Measurements from ENCODE around the gene OR2L8.

The OR2L8 gene

GRCh38 chr1:247948558-247948957 is at the start of gene OR2L8:
TSS of gene OR2L8 (plus strand) at chr1:247948858. CDS start at chr1:247948858, 0 bp downstream.
- Histone ChIP-seq H3K27me3 (ENCODE audit: control insufficient read depth, insufficient read depth, low read length) (no peaks in the 10 kb centered on the region), H3K36me3 (ENCODE audit: control insufficient read depth, insufficient read depth, low read length) (no peaks in the 10 kb centered on the region), H3K4me1 (ENCODE audit: control insufficient read depth, insufficient read depth, low read length) (no peaks in the 10 kb centered on the region), H3K4me3 (ENCODE audit: low read length) (no peak within 1 kb of the TSS), H3K27ac (ENCODE audit: low read depth, low read length) (no peak within 1 kb of the TSS), H3K9ac (ENCODE audit: low read length) (no peak within 1 kb of the TSS)

GRCh38 chr1:247904122-247904521 is 44.5 kb upstream of the OR2L8 start:
- Histone ChIP-seq H3K36me3 (ENCODE audit: control insufficient read depth, insufficient read depth, low read length) (no peaks in the 10 kb centered on the region), H3K9ac (ENCODE audit: low read length) (no peak overlapping the region), H3K4me3 (ENCODE audit: low read length) (no peak overlapping the region), H3K27ac (ENCODE audit: low read depth, low read length) (no peak overlapping the region), H3K27me3 (ENCODE audit: control insufficient read depth, insufficient read depth, low read length) (no peaks in the 10 kb centered on the region), H3K4me1 (ENCODE audit: control insufficient read depth, insufficient read depth, low read length) (no peaks in the 10 kb centered on the region)

- Histone ChIP-seq H3K4me1 (ENCODE audit: control insufficient read depth, insufficient read depth, low read length) (no peaks in the 10 kb centered on the region), H3K27me3 (ENCODE audit: control insufficient read depth, insufficient read depth, low read length) (no peaks in the 10 kb centered on the region), H3K27ac (ENCODE audit: low read depth, low read length) (no peak overlapping the region), H3K36me3 (ENCODE audit: control insufficient read depth, insufficient read depth, low read length) (no peaks in the 10 kb centered on the region), H3K9ac (ENCODE audit: low read length) (no peak overlapping the region), H3K4me3 (ENCODE audit: low read length) (no peak overlapping the region)
Observed at GRCh38 chr1:247905181-247905580, 43.5 kb upstream of the OR2L8 start.

GRCh38 chr1:247905910-247906503 is 42.7 kb upstream of the OR2L8 start:
- Histone ChIP-seq H3K36me3 (ENCODE audit: control insufficient read depth, insufficient read depth, low read length) (no peaks in the 10 kb centered on the region), H3K27ac (ENCODE audit: low read depth, low read length) (no peak overlapping the region), H3K4me3 (ENCODE audit: low read length) (no peak overlapping the region), H3K27me3 (ENCODE audit: control insufficient read depth, insufficient read depth, low read length) (no peaks in the 10 kb centered on the region), H3K4me1 (ENCODE audit: control insufficient read depth, insufficient read depth, low read length) (no peaks in the 10 kb centered on the region), H3K9ac (ENCODE audit: low read length) (no peak overlapping the region)

GRCh38 chr1:247906504-247907047 is 42.1 kb upstream of the OR2L8 start:
- H3K27ac ChIP-seq (ENCODE audit: low read depth, low read length), result no peak overlapping the region
- no peak overlapping the region for H3K9ac ChIP-seq (ENCODE audit: low read length)
- peak overlapping the region; percentile 21 for H3K4me3 ChIP-seq (ENCODE audit: low read length)
- H3K4me1 ChIP-seq (ENCODE audit: control insufficient read depth, insufficient read depth, low read length), result no peaks in the 10 kb centered on the region
- no peaks in the 10 kb centered on the region for H3K36me3 ChIP-seq (ENCODE audit: control insufficient read depth, insufficient read depth, low read length)
- no peaks in the 10 kb centered on the region for H3K27me3 ChIP-seq (ENCODE audit: control insufficient read depth, insufficient read depth, low read length)

GRCh38 chr1:247908766-247909165 is 39.9 kb upstream of the OR2L8 start:
- no peaks in the 10 kb centered on the region for H3K36me3 ChIP-seq (ENCODE audit: control insufficient read depth, insufficient read depth, low read length)
- no peaks in the 10 kb centered on the region for H3K27me3 ChIP-seq (ENCODE audit: control insufficient read depth, insufficient read depth, low read length)
- H3K4me1 ChIP-seq (ENCODE audit: control insufficient read depth, insufficient read depth, low read length), result no peaks in the 10 kb centered on the region
- no peak overlapping the region for H3K27ac ChIP-seq (ENCODE audit: low read depth, low read length)
- H3K9ac ChIP-seq (ENCODE audit: low read length), result no peak overlapping the region
- H3K4me3 ChIP-seq (ENCODE audit: low read length), result no peak overlapping the region

GRCh38 chr1:247913786-247914185 is 34.9 kb upstream of the OR2L8 start:
- H3K9ac ChIP-seq (ENCODE audit: low read length), result no peak overlapping the region
- no peak overlapping the region for H3K27ac ChIP-seq (ENCODE audit: low read depth, low read length)
- H3K4me1 ChIP-seq (ENCODE audit: control insufficient read depth, insufficient read depth, low read length), result no peaks in the 10 kb centered on the region
- H3K36me3 ChIP-seq (ENCODE audit: control insufficient read depth, insufficient read depth, low read length), result no peaks in the 10 kb centered on the region
- no peak overlapping the region for H3K4me3 ChIP-seq (ENCODE audit: low read length)
- H3K27me3 ChIP-seq (ENCODE audit: control insufficient read depth, insufficient read depth, low read length), result no peaks in the 10 kb centered on the region

- H3K4me1 ChIP-seq (ENCODE audit: control insufficient read depth, insufficient read depth, low read length), result no peaks in the 10 kb centered on the region
- no peaks in the 10 kb centered on the region for H3K27me3 ChIP-seq (ENCODE audit: control insufficient read depth, insufficient read depth, low read length)
- no peak overlapping the region for H3K9ac ChIP-seq (ENCODE audit: low read length)
- no peak overlapping the region for H3K4me3 ChIP-seq (ENCODE audit: low read length)
- no peak overlapping the region for H3K27ac ChIP-seq (ENCODE audit: low read depth, low read length)
- no peaks in the 10 kb centered on the region for H3K36me3 ChIP-seq (ENCODE audit: control insufficient read depth, insufficient read depth, low read length)
Observed at GRCh38 chr1:247914941-247915662, 33.6 kb upstream of the OR2L8 start.

- Histone ChIP-seq H3K27ac (ENCODE audit: low read depth, low read length) (no peak within 1 kb of the TSS), H3K27me3 (ENCODE audit: control insufficient read depth, insufficient read depth, low read length) (no peaks in the 10 kb centered on the region), H3K36me3 (ENCODE audit: control insufficient read depth, insufficient read depth, low read length) (no peaks in the 10 kb centered on the region), H3K4me3 (ENCODE audit: low read length) (no peak within 1 kb of the TSS), H3K4me1 (ENCODE audit: control insufficient read depth, insufficient read depth, low read length) (no peaks in the 10 kb centered on the region), H3K9ac (ENCODE audit: low read length) (no peak within 1 kb of the TSS)
Observed at GRCh38 chr1:247919952-247920351, 28.7 kb upstream of the OR2L8 start, which contains the start of gene OR2T8. TSS of gene OR2T8 (plus strand) at chr1:247920252. CDS start at chr1:247921018, 766 bp downstream.

- no peaks in the 10 kb centered on the region for H3K36me3 ChIP-seq (ENCODE audit: control insufficient read depth, insufficient read depth, low read length)
- no peak overlapping the region for H3K27ac ChIP-seq (ENCODE audit: low read depth, low read length)
- no peak overlapping the region for H3K9ac ChIP-seq (ENCODE audit: low read length)
- no peaks in the 10 kb centered on the region for H3K4me1 ChIP-seq (ENCODE audit: control insufficient read depth, insufficient read depth, low read length)
- no peak overlapping the region for H3K4me3 ChIP-seq (ENCODE audit: low read length)
- no peaks in the 10 kb centered on the region for H3K27me3 ChIP-seq (ENCODE audit: control insufficient read depth, insufficient read depth, low read length)
Observed at GRCh38 chr1:247923941-247924340, 24.7 kb upstream of the OR2L8 start.

- H3K4me1 ChIP-seq (ENCODE audit: control insufficient read depth, insufficient read depth, low read length), result no peaks in the 10 kb centered on the region
- H3K9ac ChIP-seq (ENCODE audit: low read length), result no peak within 1 kb of the TSS
- no peak within 1 kb of the TSS for H3K27ac ChIP-seq (ENCODE audit: low read depth, low read length)
- no peaks in the 10 kb centered on the region for H3K27me3 ChIP-seq (ENCODE audit: control insufficient read depth, insufficient read depth, low read length)
- H3K4me3 ChIP-seq (ENCODE audit: low read length), result no peak within 1 kb of the TSS
- no peaks in the 10 kb centered on the region for H3K36me3 ChIP-seq (ENCODE audit: control insufficient read depth, insufficient read depth, low read length)
Observed at GRCh38 chr1:247924868-247925267, 23.8 kb upstream of the OR2L8 start, which contains the start of gene OR2AJ1. TSS of gene OR2AJ1 (plus strand) at chr1:247924889. CDS start at chr1:247933769, 8,880 bp downstream.

GRCh38 chr1:247933989-247934388 is 14.7 kb upstream of the OR2L8 start:
- Histone ChIP-seq H3K27me3 (ENCODE audit: control insufficient read depth, insufficient read depth, low read length) (no peaks in the 10 kb centered on the region), H3K9ac (ENCODE audit: low read length) (no peak overlapping the region), H3K4me3 (ENCODE audit: low read length) (no peak overlapping the region), H3K36me3 (ENCODE audit: control insufficient read depth, insufficient read depth, low read length) (no peaks in the 10 kb centered on the region), H3K27ac (ENCODE audit: low read depth, low read length) (no peak overlapping the region), H3K4me1 (ENCODE audit: control insufficient read depth, insufficient read depth, low read length) (no peaks in the 10 kb centered on the region)

All from rectal smooth muscle tissue (tissue), 1 donor.